ENCODE measurements around the gene MYT1. TPM values are rescaled to one million over a fixed set of nuclear protein-coding genes. Genes with fewer than 3 reads are reported as not detected.
"Not testable (repeated sequence)": the region's sequence is repeated elsewhere in the genome, so short reads cannot be mapped to it uniquely, and the experiment has no call there.

The MYT1 gene
- total RNA-seq, 2 donors from 2014 or later = 0.21 to 0.34 TPM

DNA sequence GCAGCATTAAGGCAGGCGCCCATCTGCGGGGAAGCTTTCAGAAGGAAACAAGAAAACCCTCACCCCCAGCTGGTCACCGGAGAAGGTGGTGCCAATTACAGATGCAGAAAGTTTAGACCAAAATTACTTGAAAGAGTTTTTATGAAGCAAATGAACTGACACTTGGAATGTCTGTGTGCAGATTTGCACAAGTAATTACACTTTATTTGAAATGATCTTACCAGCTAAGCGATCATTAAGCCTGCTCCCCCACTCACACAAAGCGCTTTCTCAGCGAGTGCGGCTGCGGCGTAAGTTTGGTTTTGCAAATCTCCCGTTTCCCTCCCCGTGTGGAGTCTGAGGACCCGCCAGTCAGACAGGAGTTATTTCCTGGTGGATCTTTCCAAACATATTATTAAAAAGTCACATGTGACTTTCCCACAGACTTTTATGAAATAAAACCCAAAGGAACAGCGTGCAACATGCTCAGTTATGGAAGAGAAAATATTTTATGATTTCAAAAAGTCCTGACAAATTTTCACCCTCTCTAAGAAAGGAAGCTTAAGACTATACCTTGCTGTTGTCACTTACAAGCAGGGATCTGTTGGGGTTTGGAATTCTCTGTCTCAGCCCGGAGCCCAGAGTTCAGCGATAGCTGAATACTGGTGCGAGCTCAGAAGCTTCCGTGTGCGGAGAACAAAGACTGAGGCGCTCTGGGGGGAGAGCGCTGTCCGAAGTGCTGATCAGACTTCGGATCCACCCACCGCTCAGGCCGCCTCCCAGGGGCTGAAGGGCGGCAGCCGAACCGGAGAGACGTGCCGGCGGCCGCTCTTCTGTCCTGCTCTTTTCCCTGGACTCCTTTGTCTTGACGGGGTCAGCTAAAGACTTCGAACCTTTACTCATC lies 2.7 kb upstream of the MYT1 start:
- DNase-seq = peak; percentile 46
- intact Hi-C loops (cut with DNase I) = no loop called here
- ATAC-seq = peak; percentile 70 to 85

DNA sequence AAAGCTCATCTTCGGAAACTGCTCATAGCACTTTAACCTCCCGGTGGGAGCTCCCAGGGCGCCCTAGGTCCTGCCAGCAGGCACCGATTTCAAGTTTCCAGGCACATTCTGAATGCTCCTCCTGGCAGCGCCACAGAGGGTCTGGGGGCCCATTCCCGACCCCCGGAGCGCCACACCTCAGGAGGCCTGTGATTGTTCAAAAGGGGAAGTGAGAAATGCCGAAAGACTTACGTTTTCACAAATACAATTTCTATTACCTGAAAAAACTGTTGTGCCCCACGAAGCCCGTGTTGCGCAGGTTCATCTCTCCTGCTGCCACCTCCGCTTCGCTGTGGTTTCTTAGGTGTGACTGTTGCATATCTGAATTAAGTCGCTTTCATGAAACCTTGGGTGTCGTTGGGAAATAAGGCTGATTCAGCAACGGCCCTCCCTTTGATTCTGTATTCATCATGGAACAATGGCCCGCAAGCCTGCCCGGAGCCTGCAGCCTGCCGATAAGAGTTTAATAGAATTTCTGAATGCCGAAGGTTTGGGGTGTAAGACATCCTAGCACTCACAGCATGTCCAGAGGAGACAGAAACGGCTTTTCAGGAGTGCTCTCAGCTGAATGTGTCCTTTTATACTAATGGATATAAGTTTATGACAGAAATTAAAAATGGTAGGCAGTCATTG lies 1.9 kb upstream of the MYT1 start:
- ATAC-seq = no peak
- DNase-seq = no peak
- intact Hi-C loops (cut with DNase I) = no loop called here

DNA sequence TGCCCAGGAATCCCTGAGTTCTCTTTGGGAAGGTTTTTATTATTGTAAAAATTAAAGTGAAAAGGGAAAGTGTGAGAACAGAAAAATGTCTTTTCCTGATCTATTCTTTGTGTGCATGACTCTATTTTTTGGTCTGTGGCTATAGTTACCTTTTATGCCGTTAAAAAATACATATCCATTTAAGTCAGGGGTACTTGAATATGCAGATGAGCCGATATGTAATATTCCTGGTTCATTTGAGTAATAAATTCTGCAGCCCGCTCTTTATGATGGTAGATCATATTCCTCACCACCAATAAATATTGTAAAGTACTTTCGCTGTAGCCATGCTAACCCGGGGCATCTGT lies 503 bp upstream of the MYT1 start:
- ATAC-seq = no peak
- DNase-seq = no peak
- intact Hi-C loops (cut with DNase I) = no loop called here

DNA sequence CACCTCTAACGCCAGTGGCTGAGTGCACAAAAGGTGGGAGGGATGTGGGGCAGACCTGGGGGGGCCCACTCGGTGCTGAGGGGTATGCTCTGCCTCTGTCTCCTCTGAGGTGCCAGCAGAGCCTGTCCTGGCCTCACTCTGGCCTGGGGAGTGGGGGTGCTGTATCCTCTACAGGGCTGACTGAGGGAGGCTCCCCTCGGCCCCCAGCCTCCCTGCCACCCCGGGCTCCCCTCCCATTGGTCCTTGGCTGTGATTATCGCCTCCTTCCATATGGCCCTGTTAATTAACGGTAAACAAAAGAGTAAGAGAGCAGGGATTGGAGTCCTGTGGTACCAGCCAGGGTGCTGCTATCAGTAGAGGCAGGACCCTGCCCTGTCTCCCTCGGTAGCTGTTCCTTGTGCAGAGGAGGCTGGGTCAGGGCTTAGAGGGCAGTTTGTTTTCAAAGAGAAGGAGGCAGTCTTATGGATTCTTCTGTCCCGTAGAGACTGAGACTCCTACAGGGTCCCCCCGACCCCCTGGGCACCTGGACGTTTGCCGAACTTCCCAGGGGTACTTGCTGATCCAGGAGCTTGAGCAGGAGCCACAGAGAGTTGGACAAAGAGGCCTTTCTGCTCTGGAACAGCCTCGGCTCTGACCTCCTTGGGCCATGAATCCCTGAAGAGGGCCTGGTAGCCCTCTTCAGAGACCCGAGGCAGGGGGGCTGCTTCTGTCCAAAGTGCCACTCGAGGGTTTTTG lies 1.8 kb downstream of the MYT1 start:
- ATAC-seq (no peak), DNase-seq (no peak)
- intact Hi-C loops (cut with DNase I) = no loop called here

DNA sequence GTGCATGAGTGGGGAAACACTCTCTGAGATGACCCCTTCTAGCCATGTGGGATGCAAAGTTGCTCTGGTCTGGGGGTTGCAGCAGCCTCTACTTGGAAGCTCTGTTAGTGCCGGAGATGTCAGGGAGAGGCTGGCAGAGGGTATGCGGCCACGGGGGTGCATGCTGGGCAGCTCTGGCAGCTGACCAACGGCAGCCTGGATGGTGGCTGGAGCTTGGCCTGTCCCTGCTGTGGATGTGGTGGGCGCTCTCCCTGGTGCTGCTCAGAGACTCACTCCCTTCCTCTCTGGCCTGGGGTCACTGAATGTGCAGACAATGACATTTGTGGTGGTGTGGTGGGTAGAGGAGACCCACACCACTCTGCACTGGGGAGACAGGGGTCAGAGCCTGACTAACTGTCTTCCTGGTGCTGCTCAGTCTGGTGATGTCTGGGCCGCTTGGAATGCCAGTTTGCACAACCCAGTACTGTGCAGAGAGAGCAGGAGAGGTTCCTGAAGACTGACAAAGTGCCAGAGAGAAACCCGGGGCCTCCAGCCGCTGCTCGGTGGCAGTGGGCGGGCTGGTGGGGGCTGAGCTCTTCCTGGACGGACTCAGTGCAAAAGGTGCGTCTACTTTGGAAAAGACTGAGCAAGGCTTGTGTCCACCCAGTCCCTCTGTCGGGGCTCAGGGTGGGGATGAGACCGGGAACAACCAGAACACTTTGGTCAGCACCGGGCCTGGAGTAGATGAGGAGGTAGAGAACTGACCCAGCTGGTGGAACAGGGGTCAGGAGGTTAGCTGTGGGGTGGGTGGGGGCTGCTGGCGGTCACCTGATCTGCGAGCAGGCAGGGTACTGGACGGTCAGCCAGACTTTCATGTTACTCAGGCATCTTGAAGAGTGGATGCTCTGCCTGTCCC lies 2.7 kb downstream of the MYT1 start:
- intact Hi-C loops (cut with DNase I) = no loop called here
- DNase-seq (no peak), ATAC-seq (no peak)

DNA sequence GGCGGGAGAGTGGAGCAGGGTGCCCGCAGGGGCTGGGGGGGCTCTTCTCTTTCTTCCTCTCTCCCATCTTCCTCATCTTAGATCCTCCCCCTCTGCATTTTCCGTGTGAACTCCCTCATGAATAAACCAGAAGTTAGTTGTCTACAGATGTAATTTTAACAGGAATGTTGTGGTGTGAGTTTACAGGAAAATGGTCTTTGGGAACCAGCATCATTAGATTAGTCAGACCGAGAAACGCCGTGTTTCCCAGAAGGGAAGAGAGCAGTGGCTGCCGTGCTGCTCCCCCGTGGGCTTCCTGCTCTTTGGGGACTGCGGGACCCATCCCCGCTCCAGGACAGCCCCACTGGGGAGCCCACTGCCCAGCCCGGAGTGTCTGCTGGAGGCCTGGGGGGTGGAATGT lies 3.4 kb downstream of the MYT1 start:
- DNase-seq (no peak), ATAC-seq (no peak)
- intact Hi-C loops (cut with DNase I) = no loop called here

DNA sequence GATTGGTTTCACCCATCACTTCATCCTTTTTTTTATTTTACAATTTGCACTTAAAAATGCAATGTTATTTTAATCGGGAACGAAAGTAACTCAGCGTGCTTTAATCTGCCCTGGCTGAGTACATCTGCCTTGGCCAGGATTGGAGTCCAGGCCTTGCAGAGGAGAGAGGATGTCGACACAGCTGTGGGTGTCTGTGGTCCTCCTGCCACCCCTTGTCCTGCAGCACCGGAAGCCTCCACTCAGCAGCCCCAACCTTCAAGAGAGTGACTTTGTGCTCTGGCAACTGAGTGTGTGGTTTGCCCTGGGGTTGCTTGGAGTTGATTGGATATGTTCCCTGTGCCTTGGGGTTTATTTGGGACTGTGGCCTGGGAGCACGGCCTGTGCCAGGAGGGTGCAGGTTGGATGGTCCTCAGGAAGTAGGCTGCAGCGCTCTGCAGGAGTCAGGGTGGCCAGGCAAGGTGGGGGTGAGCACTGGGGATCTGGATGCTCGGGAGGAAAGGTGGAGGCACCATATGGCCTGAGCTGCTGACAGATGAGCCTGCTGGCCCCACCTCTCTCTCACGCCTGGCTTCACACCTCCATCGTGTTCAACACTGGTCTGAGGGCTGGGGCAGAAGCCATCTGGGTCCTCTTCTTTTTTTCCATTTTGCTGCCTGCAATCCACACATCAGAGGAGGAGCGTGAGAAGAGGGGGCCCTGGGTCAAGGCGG lies 4.3 kb downstream of the MYT1 start:
- intact Hi-C loops (cut with DNase I) = no loop called here
- DNase-seq (no peak), ATAC-seq (no peak)

DNA sequence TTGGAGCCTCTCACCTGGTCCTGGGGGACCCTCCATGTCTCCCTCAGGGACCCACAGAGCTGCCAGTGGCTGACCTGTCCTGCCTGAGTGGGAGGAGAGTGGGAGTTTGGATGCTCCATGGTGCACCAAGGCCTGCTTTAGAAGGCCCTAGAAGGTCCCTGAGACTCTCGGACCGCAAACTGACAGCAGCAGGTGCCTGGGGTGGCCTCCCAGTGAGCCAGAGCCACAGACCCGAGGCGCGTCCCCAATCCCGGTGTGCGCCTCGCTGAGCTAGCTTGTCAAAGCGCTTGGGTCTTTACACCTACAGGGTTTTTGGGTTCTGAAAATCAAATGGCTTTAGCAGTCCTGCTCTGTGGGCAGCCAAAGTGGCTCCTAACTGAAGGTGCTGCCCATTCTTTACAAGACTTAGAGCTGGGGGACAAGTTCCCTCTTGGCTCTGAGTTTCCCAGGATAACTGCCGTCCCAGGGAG lies 4.9 kb downstream of the MYT1 start:
- ATAC-seq (no peak), DNase-seq (no peak)
- intact Hi-C loops (cut with DNase I) = no loop called here

DNA sequence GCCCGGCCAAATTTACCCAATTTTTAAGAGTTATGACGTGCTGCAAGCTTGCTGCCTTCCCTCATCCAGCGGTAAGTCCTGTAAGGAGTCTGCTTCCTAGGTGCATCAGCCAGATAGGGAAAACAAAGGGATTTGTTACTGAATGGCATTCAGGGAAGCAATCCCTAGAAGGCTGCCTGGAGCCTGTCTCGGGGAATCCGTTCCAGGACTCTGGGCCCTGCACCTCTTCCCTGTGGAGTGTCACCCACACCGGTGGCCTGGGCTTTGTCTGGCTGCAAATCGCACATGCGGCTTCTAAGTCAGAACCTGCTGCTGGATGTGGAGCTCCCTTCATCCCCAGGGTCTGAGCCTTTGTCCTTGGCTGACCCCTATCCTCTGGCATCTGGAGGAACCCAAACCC lies 7.0 kb downstream of the MYT1 start:
- intact Hi-C loops (cut with DNase I) = no loop called here
- DNase-seq (no peak), ATAC-seq (no peak)

DNA sequence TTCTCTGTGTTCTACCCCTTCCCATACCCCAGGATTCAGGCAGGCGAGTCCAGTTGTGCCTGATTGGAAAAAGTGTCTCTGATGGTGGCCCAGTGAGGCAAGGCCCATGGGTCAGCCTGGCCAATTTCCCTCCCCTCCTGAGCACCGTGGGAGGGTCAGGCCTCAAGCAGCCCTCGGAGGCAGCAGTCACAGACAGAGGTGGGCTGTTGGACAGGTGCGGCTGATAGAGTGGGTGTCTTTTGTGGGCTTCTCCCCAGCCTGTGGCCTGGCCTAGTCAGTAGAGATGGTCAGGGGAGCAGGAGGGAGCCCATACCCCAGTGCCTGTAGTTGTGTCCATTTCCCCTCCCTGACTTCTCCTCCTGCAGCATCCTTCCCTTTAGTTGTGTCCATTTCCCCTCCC lies 8.9 kb downstream of the MYT1 start:
- ATAC-seq = no peak
- no peak for DNase-seq
- intact Hi-C loops (cut with DNase I) = no loop called here

DNA sequence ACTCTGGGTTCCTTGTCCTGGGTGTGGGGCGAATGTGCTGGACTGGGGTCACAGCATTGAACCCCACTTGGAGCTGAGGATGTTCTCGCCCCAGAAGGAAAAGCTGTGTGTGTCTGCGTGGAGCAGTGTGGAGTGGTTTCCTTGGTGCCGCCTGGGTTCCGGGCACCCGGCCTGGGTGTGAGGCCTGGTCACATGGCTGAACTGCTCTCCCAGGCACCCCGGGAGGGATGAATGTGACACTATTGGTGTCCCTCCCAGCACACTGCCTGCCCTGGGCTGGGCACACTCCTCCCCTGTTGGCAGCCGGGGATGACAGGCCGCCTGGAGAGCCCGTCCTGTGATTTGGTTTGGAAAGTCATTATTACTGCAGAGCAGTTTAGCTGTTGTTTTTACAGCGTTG lies 12.3 kb downstream of the MYT1 start:
- intact Hi-C loops (cut with DNase I) = no loop called here
- ATAC-seq (peak in 1 of 2 donors; percentile 35), DNase-seq (no peak)

DNA sequence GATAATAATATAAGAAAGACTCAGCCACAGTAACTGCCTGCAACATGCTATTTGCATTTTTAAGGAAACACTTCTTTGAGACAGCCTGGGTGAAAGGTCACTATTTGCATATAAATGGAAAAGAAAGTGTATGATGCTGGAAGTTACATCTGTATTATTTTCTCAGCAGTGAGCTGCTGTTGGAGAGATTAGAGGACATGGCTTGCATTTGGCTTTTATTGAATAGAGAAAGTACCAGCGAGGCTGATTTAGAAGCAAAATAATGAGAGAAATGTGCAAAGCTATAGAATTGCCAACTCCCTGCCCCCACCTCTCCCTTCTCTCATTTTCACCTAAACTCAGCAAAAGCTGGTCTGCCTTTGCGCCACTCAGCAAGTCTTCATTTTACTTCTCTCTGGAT lies 12.7 kb downstream of the MYT1 start:
- DNase-seq (no peak), ATAC-seq (no peak)
- intact Hi-C loops (cut with DNase I) = no loop called here

DNA sequence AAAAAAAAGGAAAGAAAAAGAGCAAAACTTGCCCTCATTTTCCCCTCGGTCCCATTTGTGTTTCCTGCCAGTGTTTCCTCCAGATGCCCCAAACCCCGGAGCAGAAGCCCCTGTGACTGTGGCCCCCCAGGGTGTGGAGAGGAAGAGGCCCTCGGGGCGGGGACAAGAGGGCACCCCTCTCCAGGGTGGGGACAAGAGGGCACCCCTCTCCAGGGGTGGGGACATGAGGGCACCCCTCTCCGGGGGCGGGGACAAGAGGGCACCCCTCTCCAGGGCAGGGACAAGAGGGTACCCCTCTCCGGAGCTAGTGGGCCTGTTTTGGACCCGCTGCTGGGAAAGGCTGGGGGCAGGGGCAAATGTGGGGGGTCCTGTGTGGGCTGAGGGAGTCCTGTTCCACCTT lies 13.1 kb downstream of the MYT1 start:
- intact Hi-C loops (cut with DNase I) = no loop called here
- no peak for DNase-seq
- peak in 1 of 2 donors; percentile 41 for ATAC-seq

DNA sequence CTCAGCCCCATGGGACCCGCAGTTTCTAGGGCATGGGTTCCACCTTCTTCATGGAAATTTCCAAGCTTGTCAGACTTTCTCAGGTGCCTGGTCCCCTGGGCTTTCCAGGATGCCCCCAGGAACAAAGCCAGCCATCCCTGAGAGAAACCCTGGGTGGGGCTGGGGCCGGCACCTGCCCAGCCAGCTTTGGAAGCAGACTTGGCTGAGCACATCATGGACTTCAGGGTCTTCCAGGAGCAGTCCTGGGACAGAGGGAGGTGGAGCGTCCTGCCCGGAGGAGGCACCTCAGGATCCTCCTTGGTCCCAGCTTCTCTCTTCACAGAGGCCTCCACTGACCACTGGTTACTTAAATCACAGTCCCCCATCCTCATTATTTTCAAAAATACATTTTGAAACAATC lies 13.5 kb downstream of the MYT1 start:
- no peak for ATAC-seq
- intact Hi-C loops (cut with DNase I) = no loop called here
- DNase-seq = no peak

DNA sequence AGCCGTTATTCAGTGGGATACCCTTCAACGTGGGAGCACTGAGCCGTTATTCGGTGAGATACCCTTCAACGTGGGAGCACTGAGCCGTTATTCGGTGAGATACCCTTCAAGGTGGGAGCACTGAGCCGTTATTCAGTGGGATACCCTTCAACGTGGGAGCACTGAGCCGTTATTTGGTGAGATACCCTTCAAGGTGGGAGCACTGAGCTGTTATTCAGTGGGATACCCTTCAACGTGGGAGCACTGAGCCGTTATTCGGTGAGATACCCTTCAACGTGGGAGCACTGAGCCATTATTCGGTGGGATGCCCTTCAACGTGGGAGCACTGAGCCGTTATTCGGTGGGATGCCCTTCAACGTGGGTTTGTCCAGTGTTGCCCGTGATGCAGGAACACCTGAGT lies 14.7 kb downstream of the MYT1 start:
- ATAC-seq; intact Hi-C loops (cut with DNase I); DNase-seq: not testable (repeated sequence)

DNA sequence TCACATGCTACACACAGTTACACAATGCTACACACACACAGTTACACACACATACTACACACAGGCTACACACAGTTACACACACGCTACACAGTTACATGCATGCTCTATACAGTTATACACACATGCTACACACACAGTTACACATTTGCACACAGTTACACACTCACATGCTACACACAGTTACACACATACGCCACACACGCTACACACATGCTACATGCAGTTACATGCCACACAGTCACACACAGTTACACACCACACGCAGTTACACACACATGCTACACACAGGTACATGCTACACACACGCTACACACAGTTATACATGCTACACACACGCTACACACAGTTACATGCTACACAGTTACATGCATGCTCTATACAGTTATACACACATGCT lies 15.6 kb downstream of the MYT1 start:
- intact Hi-C loops (cut with DNase I) = no loop called here

DNA sequence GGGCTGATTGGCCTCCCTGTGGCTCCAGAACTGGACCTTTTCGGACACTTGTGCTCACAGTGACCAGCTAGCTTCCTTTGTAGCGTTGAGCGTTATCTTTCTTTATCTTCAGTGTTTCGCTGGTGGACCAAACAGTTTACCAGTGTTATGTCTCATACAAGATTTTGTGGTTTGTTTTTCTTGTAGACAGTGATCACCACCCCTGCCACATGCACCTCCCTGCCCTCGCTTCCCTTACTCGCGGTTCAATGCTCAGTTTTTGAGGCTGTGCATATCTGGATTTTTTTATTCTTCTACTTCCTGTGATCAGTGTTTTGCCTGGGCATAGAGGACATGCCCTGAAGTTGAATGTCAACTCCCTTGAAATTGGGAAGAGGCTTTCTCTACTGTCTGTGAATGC lies 16.4 kb downstream of the MYT1 start:
- DNase-seq (no peak), ATAC-seq (no peak)
- intact Hi-C loops (cut with DNase I) = no loop called here

More for the DNA sequence above, 15.6 kb downstream of the MYT1 start:
- ATAC-seq (no peak), DNase-seq (no peak)

DNA sequence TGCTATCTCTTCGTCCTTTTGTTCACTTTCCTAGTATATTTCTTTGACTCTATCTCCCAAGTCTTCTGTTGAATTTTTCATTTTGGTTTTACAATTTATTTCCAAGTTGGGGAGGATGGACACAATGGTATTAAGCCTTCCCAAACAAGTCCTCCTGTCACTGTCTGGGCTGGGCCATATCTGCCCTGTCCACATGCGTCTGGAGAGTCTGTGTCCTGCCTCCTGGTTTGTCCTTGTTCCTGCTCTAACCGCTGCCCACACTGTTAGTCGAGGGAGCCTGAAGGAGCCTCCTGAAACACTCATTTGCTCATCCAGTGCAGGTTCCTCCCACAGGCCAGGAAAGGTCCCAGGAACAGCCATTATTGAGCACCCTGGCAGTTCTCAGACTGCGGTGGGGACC lies 17.1 kb downstream of the MYT1 start:
- no peak for DNase-seq
- no peak for ATAC-seq
- intact Hi-C loops (cut with DNase I) = no loop called here
